AG09319 (cell line): ENCODE data around the gene MALSU1.

Experiments
- DNase-seq: peaks from one replicate; pipeline ENCODE4 v3.0.0-alpha.2; 2010; ENCODE audit warnings: low read depth; ENCODE audit errors: extremely low read depth
- TF ChIP-seq, protein P1 (sequence below): IDR thresholded peaks from 2 replicates; pipeline ENCODE4 v1.5.1; 2011; ENCODE audit warnings: low read depth, mild to moderate bottlenecking, inconsistent platforms, low read length, moderate library complexity

Gene MALSU1

DNA sequence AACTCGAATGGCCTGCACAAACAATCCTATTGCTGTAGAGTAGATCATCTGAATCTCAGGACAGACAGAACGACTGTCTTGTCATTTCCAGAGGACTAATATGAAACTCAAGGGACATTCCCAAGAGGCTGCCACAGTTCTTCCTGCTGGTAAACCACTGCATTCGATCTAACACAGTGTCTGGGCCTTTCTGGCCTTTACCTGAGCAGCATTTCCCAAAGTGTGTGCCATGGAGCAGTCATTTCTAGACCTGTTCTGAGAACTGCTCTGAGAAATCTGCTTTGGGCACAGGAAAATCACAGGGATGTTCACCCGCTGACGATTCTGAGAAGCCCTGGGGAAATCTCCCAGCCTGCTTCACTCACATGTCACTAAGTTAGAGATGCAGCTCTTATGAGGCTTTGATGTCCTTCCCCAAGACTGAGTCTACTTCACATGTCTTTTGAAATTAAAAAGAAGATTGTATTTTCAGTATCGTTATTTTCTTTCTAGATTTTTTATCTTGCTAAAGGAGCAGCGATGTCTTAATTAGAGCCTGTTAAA lies 34.2 kb upstream of the MALSU1 start:
- TF ChIP-seq, protein P1, sequence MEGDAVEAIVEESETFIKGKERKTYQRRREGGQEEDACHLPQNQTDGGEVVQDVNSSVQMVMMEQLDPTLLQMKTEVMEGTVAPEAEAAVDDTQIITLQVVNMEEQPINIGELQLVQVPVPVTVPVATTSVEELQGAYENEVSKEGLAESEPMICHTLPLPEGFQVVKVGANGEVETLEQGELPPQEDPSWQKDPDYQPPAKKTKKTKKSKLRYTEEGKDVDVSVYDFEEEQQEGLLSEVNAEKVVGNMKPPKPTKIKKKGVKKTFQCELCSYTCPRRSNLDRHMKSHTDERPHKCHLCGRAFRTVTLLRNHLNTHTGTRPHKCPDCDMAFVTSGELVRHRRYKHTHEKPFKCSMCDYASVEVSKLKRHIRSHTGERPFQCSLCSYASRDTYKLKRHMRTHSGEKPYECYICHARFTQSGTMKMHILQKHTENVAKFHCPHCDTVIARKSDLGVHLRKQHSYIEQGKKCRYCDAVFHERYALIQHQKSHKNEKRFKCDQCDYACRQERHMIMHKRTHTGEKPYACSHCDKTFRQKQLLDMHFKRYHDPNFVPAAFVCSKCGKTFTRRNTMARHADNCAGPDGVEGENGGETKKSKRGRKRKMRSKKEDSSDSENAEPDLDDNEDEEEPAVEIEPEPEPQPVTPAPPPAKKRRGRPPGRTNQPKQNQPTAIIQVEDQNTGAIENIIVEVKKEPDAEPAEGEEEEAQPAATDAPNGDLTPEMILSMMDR: no peak
- DNase-seq: no peak

DNA sequence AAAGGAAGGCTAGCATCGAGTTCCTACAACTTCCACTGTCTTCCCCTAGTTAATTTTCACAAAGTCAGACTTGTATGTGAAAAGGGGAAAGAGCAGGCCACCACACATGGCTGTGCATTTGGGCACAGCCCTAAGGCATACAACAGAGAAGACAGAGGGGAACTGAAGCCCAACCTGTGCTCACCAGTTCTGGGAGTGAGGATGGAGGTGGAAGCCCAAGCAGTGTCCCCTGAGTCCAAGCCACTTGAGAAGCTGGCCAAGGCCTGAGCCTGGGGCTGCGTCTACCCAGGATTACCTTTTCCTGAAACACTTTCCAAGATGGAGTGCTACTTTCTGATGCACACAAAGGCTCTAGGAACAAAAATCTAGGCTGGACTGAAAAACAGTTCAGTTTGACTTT lies 32.2 kb upstream of the MALSU1 start:
- no peak for DNase-seq
- TF ChIP-seq, protein P1: no peak

DNA sequence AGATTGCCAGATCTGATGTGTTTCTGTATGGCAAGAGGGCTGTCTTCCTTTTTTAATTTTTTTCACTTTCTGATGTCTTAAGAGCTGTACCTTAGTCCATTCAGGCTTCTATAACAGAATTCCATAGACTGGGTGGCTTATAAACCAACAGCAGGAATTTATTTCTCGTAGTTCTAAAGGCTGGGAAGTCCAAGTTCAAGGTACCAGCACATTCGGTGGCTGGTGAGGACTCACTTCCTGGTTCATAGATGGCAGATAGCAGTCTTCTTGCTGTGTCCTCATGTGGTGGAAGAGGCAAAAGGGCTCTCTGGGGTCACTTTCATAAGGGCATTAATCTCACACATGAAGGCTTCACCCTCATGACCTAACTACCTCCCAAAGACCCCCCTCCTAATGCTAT lies 31.8 kb upstream of the MALSU1 start:
- DNase-seq: no peak
- TF ChIP-seq, protein P1: no peak

DNA sequence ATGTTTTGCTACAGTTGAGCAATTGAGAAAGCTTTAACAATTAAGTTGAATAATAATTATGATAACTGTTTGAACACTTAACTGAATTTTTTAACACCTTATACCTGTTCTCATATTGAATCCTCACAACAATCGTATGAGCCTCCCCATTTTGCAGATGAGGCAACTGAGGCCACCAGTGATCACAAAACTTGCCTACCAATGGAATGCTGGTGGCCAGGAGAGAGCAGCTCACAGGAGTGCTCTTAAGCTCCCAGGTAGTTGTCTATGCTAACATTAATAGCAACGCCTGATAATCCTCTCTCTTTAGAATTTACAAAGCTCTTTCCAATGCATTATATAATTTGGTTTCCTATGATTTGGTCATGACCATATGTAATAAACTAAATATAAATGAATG lies 31.0 kb upstream of the MALSU1 start:
- DNase-seq: no peak
- TF ChIP-seq, protein P1: no peak

DNA sequence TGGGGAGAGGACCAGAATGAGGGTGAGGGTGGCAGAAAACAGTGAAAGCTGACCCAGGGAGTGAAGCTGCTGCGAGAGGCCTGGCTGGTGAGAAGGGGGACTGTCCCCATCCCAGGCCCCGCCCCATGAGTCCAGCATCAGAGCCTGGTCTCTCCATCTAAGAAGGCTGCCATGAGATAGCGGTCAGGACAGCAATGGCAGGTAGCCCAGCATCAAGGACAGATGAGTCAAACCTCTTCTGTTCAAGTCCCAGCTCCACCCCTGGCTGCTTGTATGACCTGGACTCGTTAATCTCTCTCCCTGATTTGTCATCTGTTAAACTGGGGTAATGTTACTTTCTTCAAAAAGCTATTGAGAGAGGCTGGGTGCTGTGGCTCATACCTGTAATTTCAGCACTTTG lies 30.4 kb upstream of the MALSU1 start:
- TF ChIP-seq, protein P1: no peak
- no peak for DNase-seq

DNA sequence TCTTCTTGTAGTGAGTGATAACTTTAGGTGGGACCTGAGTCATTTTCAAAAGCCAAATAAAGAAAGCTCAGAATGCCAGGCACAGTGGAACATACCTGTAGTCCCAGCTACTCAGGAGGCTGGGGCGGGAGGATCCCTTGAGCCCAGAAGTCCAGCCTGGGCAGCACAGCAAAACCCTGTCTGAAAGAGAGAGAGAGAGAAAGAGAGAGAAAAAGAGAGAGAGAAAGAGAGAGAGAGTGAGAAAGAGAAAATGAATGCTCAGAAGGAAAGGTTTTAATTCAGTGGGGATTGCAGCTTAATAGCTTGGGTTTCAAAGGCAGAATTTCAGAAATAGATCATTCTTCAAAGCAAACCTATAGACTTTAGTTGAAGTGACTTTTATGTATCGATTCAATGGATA lies 26.9 kb upstream of the MALSU1 start:
- no peak for DNase-seq
- TF ChIP-seq, protein P1: no peak

DNA sequence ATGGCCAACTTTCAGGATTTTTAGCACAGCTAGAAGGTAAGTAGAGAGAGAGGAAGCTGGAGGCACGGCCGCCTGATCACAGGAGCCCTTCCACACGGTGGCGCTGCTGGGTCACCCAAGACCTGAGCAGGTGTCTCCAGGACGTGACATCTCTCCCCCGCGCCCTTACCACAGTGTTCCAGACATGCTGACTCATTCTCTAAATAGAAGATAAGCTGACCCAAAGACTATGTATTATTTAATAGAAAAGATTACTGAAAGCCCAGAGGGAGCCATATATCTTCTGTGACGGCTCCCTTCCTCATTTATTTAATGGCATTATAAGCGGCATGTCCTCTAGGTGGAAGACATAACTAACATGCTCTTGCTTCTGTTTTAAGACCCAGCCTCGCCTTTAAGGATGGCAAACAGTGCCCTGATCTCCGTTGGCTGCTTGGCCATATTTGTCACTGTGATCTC lies 26.0 kb upstream of the MALSU1 start:
- TF ChIP-seq, protein P1: peak; percentile 79

More for the DNA sequence above, 26.0 kb upstream of the MALSU1 start:
- DNase-seq: peak; percentile 32
